SK-N-SH treated with all-trans-retinoic acid at 6 μM for 48 hours (cell line): ENCODE measurements around the gene SLCO1C1.
A peak's percentile ranks its signal among the peaks of the same experiment; 100 is the strongest.
"Not testable (repeated sequence)": the region's sequence is repeated elsewhere in the genome, so short reads cannot be mapped to it uniquely, and the experiment has no call there.

Experiments
- ATAC-seq: fragments of 200-7000 bp; cut with Tn5 transposase; 3 replicates; pipeline ENCODE4 v1.9.1; 2020; ENCODE audit warnings: mild to moderate bottlenecking, moderate library complexity
- BACH2 ChIP-seq: fragments of 250-450 bp; sonication (Bioruptor Pico); IDR thresholded peaks from 2 replicates; pipeline ENCODE4 v1.9.0; 2021; ENCODE audit warnings: mild to moderate bottlenecking, borderline replicate concordance
- CREB5 ChIP-seq: fragments of 250-450 bp; sonication (Bioruptor Pico); IDR thresholded peaks from 2 replicates; pipeline ENCODE4 v1.5.1; 2020; ENCODE audit warnings: low read depth, mild to moderate bottlenecking, moderate library complexity
- ESRRG ChIP-seq: fragments of 250-450 bp; sonication (Bioruptor Pico); IDR thresholded peaks from 2 replicates; pipeline ENCODE4 v1.6.1; 2021; ENCODE audit warnings: mild to moderate bottlenecking
- GLIS3 ChIP-seq: fragments of 250-450 bp; sonication (Bioruptor Pico); IDR thresholded peaks from 2 replicates; pipeline ENCODE4 v1.5.0; 2020; ENCODE audit warnings: mild to moderate bottlenecking, moderate library complexity
- OSR1 ChIP-seq: fragments of 250-450 bp; sonication (Bioruptor Pico); IDR thresholded peaks from 2 replicates; pipeline ENCODE4 v1.8.0; 2022; ENCODE audit warnings: moderate library complexity, mild to moderate bottlenecking, inconsistent platforms
- PPARA ChIP-seq: fragments of 250-450 bp; sonication (Bioruptor Pico); IDR thresholded peaks from 2 replicates; pipeline ENCODE4 v1.5.0; 2020; ENCODE audit warnings: mild to moderate bottlenecking, borderline replicate concordance
- RARB ChIP-seq: fragments of 250-450 bp; sonication (Bioruptor Pico); IDR thresholded peaks from 2 replicates; pipeline ENCODE4 v1.8.0; 2021; ENCODE audit warnings: mild to moderate bottlenecking, moderate library complexity
- SNAI2 ChIP-seq: fragments of 250-450 bp; sonication (Bioruptor Pico); IDR thresholded peaks from 2 replicates; pipeline ENCODE4 v1.5.0; 2020; ENCODE audit warnings: mild to moderate bottlenecking, moderate library complexity
- TCF4 ChIP-seq: fragments of 250-450 bp; sonication (Bioruptor Pico); IDR thresholded peaks from 2 replicates; pipeline ENCODE4 v1.8.0; 2021; ENCODE audit warnings: mild to moderate bottlenecking, moderate library complexity, borderline replicate concordance
- TOX ChIP-seq: fragments of 250-450 bp; sonication (Bioruptor Pico); IDR thresholded peaks from 2 replicates; pipeline ENCODE4 v1.8.0; 2021; ENCODE audit warnings: mild to moderate bottlenecking, moderate library complexity, borderline replicate concordance
- TSHZ2 ChIP-seq: fragments of 250-450 bp; sonication (Bioruptor Pico); IDR thresholded peaks from 2 replicates; pipeline ENCODE4 v1.5.0; 2020; ENCODE audit warnings: mild to moderate bottlenecking, moderate library complexity
- ZC3H10 ChIP-seq: fragments of 250-450 bp; sonication (Bioruptor Pico); IDR thresholded peaks from 2 replicates; pipeline ENCODE4 v1.5.1; 2021; ENCODE audit warnings: mild to moderate bottlenecking, moderate library complexity
- ZFP3 ChIP-seq: fragments of 250-450 bp; sonication (Bioruptor Pico); IDR thresholded peaks from 2 replicates; pipeline ENCODE4 v1.5.0; 2020; ENCODE audit warnings: mild to moderate bottlenecking, moderate library complexity
- ZFP30 ChIP-seq: fragments of 450-650 bp; formaldehyde crosslinking; IDR thresholded peaks from 2 replicates; pipeline ENCODE4 v1.5.0; 2022; ENCODE audit warnings: mild to moderate bottlenecking, moderate library complexity
- ZNF565 ChIP-seq: fragments of 450-650 bp; formaldehyde crosslinking; conservative IDR thresholded peaks from 2 replicates; pipeline ENCODE4 v1.5.0; 2020; ENCODE audit warnings: low read depth, mild to moderate bottlenecking, moderate library complexity
- ZNF8 ChIP-seq: fragments of 450-650 bp; formaldehyde crosslinking; IDR thresholded peaks from 2 replicates; pipeline ENCODE4 v1.5.0; 2020; ENCODE audit warnings: mild to moderate bottlenecking, moderate library complexity
- TF ChIP-seq, protein P1 (sequence below): fragments of 250-450 bp; sonication (Bioruptor Pico); IDR thresholded peaks from 2 replicates; pipeline ENCODE4 v1.8.0; 2021; ENCODE audit warnings: low read depth, mild to moderate bottlenecking, moderate library complexity, borderline replicate concordance
- TF ChIP-seq, protein P2 (sequence below): fragments of 250-450 bp; sonication (Bioruptor Pico); IDR thresholded peaks from 2 replicates; pipeline ENCODE4 v1.8.0; 2020; ENCODE audit warnings: mild to moderate bottlenecking, moderate library complexity, borderline replicate concordance

Gene SLCO1C1

GRCh38 chr12:20777420-20777819 lies 82.3 kb downstream of the SLCO1C1 start (continued):
- TF ChIP-seq, protein P1, sequence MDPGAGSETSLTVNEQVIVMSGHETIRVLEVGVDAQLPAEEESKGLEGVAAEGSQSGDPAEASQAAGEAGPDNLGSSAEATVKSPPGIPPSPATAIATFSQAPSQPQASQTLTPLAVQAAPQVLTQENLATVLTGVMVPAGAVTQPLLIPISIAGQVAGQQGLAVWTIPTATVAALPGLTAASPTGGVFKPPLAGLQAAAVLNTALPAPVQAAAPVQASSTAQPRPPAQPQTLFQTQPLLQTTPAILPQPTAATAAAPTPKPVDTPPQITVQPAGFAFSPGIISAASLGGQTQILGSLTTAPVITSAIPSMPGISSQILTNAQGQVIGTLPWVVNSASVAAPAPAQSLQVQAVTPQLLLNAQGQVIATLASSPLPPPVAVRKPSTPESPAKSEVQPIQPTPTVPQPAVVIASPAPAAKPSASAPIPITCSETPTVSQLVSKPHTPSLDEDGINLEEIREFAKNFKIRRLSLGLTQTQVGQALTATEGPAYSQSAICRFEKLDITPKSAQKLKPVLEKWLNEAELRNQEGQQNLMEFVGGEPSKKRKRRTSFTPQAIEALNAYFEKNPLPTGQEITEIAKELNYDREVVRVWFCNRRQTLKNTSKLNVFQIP (CRISPR knock-in tag) = no peak
- TF ChIP-seq OSR1 (CRISPR knock-in tag) (no peak), CREB5 (CRISPR knock-in tag) (no peak), ZFP30 (CRISPR knock-in tag) (no peak)

DNA sequence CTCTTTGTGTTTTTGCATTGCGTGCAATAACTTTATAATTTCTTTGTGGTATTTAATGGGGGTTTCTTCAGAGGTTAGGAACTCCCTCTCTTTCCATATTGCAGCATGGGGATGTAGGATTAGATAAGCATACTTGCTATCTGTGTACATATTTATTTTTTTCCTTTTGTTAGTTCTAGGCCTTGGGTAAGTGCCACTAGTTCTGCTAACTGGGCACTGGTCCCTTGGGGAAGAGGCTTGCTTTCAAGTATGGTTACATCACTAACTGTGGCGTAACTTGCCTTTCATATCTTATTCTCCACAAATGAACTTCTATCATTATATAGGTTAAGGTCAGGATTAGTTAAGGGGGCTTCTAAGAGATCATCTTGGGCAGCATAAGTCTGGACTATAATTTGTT lies 83.8 kb downstream of the SLCO1C1 start:
- TF ChIP-seq ZFP3 (CRISPR knock-in tag) (no peak), ZNF8 (CRISPR knock-in tag) (no peak), GLIS3 (CRISPR knock-in tag) (no peak), ZNF565 (CRISPR knock-in tag) (no peak), ZC3H10 (CRISPR knock-in tag) (no peak), ESRRG (no peak), TSHZ2 (CRISPR knock-in tag) (no peak), SNAI2 (no peak), TOX (CRISPR knock-in tag) (no peak)
- TF ChIP-seq, protein P2, sequence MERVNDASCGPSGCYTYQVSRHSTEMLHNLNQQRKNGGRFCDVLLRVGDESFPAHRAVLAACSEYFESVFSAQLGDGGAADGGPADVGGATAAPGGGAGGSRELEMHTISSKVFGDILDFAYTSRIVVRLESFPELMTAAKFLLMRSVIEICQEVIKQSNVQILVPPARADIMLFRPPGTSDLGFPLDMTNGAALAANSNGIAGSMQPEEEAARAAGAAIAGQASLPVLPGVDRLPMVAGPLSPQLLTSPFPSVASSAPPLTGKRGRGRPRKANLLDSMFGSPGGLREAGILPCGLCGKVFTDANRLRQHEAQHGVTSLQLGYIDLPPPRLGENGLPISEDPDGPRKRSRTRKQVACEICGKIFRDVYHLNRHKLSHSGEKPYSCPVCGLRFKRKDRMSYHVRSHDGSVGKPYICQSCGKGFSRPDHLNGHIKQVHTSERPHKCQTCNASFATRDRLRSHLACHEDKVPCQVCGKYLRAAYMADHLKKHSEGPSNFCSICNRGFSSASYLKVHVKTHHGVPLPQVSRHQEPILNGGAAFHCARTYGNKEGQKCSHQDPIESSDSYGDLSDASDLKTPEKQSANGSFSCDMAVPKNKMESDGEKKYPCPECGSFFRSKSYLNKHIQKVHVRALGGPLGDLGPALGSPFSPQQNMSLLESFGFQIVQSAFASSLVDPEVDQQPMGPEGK (CRISPR knock-in tag) = no peak
- ATAC-seq = no peak

DNA sequence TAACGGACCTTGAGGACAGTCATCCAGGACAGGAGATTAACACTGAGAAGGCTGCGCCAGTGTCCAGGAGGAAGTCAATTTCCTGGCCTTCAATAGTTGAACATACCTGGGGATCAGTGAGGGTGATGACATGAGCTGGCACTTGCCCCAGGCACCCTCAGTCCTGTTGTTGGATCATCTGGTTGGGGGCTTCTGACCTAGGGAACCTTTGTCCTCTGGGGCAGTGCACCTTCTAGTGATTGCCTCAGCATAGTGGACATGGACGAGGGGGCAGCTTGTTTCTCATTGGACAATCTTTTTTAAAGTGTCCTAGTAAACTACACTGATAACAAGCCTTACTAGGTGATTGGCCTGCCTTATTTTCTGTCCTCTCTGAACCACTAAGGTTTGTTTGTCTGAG lies 84.8 kb downstream of the SLCO1C1 start:
- ATAC-seq = not testable (repeated sequence)

GRCh38 chr12:20783796-20784357 lies 88.7 kb downstream of the SLCO1C1 start:
- ATAC-seq = not testable (repeated sequence)

DNA sequence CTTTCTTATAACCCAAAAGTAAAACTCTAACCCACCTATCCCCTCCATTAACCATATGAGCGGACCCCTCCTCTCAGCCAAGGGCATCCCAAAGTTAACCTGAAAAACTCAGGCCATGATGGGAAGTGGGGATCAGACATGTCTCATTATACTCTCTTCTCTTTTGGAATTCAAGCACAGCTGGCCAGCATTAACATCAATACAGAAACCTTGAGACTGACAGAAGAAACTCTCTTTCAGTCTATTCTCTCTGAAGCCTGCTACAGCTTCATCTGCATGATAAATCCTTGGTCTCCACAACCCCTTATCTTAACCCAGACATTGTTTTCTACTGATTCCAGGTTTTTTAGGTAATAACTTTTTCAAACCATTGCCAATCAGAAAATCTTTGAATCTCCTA lies 97.8 kb downstream of the SLCO1C1 start:
- TF ChIP-seq TCF4 (no peak), ZNF8 (CRISPR knock-in tag) (no peak), ZFP30 (CRISPR knock-in tag) (no peak)
- ATAC-seq = no peak

DNA sequence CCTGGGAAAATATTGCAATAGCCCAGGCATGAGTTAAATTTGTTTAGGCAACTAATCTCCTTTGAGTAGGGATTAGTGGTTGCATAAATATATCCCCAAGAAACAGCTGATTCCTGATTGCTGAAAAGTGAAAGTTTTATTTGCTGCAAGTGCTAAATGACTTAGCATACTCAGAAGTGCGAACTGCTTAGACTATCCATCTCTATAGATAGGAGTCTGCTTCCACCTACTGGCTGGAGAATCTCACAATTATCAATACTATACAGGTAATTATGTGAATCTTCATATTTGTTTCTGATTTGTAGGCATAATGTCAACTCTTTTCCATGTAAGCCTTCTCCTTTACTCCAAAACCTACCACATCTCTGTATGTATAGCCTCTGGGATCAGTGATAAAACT lies 103.4 kb downstream of the SLCO1C1 start:
- TF ChIP-seq ZNF565 (CRISPR knock-in tag) (no peak), RARB (no peak)

DNA sequence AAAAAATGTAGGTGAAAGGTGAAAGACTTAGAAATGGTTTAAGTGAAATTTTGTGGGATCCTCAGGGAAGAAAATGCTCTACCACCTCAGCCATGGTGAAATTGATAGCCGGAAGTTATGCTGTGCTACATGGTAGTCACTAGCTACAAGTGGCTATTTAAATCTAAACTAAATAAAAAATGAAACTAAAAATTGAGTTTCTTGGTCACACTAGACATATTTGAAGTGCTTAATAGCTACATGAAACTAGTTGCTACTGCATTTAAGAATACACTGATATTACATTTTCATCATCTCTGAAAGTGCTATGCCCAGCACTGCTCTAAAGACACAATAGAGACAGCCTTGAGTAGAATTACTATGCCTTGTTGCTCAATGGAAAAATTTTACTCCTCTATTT lies 105.0 kb downstream of the SLCO1C1 start:
- no peak for ATAC-seq
- no peak for TF ChIP-seq OSR1 (CRISPR knock-in tag)
- TF ChIP-seq ZC3H10 (CRISPR knock-in tag) = no peak
- TF ChIP-seq PPARA (CRISPR knock-in tag) = no peak
- TF ChIP-seq TSHZ2 (CRISPR knock-in tag) = no peak
- TF ChIP-seq, protein P1 (CRISPR knock-in tag) = no peak
- TF ChIP-seq BACH2 (CRISPR knock-in tag) = no peak
- no peak for TF ChIP-seq TCF4
- no peak for TF ChIP-seq ESRRG
- TF ChIP-seq TOX (CRISPR knock-in tag) = no peak

More for the DNA sequence above, 103.4 kb downstream of the SLCO1C1 start:
- peak; percentile 72 for ATAC-seq
